UCSD-AML1 (cell line): ENCODE results near the gene IVNS1ABP.

Source experiments
- DNase-seq: peaks from one replicate; lab custom pipeline; 2025; ENCODE audit not compliant: unreplicated experiment; lab: John Stamatoyannopoulos, UW

The IVNS1ABP gene

DNA sequence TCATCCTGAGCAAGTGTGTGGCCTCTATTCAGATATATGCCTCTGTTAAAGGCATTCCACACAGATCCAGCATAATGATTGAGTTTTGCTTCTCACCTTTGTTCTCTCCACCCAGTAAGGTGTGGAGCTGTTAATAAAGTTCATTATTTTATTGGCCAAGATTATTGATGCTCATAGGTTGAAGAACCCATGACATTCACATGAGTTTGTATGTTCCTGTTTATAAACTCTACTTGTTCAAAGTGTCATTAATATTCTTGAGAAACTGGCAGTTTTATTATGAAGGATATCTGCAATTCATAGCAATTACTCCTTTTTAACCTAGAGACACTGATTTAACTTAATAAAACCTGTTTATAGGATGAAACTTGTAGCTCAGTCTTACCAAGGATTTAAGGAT, 22.0 kb downstream of the IVNS1ABP start:
- no peak for DNase-seq

DNA sequence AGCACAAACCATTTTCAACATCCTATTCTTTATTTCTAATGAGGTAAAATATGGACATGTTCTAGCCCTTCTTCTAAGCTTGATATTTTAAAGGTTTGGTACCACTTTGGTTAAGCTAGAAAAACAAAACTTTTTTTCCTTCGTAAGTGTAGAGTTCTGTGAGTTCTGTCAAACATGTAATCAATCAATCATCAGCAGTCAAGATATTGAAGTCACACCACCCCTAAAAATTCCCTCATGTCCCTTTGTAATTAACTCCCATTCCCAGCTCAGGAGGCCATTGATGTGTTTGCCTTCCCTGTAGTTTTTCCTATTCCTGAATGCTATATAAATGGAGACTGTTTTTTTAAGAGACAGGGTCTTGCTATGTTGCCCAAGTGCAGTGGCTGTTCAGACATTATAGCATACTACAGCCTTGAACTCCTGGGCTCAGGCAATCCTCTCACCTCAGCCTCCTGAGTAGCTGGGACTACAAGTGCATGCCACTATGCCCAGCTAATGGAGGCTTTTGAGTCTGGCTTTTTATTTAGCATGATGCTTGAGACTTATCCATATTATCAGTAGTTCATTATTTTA, 23.0 kb downstream of the IVNS1ABP start:
- DNase-seq = no peak

DNA sequence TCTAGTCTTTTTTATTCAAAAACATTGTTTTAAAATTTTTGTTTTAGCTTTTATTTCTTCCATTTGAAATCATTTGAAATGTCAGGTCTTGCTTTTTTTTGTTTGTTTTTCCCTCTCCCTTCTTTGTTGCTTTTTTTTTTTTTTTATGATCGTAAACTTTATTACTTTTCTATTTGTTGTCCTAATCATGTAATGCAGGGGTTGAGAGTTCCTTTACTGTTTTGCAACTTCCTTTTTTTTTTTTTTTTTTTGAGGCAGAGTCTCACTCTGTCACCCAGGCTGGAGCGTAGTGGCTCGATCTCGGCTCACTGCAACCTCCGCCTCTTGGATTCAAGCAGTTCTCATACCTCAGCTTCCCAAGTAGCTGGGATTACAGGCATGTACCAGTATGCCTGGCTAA, 24.8 kb downstream of the IVNS1ABP start:
- peak; percentile 14 for DNase-seq

DNA sequence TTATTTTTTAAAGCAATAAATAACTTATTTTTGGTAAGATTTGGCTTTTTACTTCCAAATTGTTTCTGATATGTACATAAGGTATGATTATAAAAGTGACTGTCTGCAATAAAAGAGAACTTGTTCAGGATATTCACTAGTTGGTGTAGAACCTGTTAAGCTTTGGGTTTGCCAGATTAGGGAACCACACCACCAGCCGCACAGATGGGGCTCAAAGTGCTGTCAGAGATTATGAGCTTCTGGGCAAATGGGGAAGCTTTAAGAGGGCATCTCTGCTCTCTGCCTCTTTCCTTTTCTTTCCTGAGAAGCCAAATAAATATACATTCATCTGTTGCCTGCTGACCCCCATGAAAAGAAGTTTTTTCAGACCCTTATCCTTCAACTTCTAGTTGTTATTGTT, 25.4 kb downstream of the IVNS1ABP start:
- DNase-seq = peak; percentile 40

DNA sequence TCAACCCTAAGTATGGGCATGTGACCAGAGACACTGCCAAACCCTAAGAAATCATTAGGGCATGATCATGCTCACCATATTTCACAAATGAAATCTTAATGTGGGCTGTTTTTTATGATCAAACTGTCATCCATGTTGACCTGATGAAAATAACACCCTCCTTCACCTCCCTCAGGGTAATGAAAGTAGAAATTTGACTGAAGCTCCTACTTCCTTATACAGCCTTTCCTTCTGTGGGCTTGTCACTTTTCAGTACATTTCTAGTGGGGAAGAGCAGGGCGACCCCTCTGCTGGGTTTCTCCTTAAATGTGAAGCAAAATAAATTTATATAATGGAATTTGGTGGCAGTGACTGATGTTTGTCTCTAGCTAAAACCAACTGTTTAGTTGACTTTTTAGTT, 25.9 kb downstream of the IVNS1ABP start:
- DNase-seq = no peak

DNA sequence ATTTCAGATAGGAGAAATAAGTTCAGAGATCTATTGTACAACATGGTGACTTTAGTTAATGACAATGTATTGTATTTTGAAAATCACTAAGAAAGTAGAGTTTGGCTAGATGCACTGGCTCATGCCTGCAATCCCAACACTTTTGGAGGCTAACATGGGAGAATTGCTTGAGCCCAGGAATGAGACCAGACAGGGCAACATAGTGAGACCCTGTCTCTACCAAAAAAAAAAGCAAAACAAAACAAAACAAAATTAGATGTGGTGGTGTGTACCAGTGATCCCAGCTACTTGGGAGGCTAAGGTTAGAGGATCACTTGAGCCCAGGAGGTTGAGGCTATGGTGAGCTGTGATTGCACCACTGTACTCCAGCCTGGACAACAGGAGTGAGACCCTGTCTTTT, 27.2 kb downstream of the IVNS1ABP start:
- no peak for DNase-seq

DNA sequence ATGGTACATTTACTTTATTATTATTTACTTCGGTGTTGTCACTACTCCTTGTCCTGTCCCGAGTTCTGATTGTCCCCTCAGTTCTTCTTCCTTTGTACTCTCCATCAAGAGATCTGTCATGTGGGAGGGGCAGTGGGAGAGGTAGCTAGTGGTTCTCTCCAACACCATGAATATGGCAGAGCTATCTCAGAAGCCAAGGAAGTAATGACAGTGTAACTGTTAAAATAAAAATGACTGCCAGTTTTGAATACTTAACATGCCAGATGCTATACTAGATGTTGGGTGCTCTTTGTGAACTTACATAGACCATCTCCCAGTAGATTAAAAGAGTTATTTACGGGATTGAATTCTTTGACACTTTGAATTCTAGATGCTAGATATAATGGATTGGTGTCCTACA, 28.6 kb downstream of the IVNS1ABP start:
- no peak for DNase-seq

DNA sequence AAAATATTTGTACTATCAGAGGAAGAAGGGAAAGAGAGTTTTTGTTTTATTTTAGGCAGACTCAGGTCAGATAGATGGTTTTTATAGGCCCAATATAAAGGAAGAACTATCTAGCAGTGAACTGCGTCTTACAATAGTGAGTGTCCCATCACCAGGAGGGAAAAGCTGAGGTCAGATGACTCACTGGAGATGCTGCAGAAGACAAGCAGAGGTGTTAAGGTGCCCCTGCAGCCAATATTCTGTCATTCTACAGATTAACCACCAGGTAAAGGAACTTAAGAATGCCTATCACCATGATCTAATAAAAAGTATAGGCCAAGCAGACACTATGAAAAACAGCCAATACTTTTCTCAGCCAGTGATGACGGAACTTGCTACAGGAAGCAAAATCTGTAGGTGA, 29.6 kb downstream of the IVNS1ABP start:
- no peak for DNase-seq

DNA sequence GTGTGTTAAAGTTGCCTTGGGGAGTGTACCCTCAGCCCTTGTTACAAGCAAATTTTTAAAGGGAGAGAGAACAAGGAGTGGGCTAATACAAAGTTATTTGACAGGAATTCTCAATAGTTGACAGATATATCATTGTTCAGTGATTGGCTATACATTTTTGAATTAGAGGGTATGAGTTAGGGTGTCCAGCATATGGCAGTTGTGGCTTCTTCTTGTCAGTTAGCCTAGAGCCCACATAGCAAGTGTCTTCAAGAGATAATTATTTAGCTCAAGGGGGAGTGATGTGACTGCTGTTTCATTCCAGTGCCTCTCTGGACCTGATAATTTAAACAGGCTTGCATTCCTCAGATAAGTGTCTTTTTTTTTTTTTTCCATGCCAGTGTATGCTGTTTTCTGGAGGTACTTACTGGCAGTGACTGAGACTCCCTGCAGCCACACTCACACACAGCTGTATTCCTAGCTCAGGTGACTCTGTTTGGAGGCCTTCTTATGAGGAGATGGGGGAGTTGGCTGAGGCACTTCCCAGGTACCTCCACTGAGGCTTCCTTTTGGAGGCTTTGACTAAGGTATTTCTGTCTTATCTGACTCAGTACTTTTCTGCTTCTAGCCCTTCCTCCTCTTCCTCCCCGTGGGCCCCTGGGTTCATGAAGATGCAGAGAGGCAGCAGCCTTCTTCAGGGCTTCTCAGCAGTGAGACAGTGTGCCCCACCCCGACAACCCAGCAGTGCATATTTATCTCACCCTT, 32.3 kb downstream of the IVNS1ABP start:
- peak; percentile 36 for DNase-seq

DNA sequence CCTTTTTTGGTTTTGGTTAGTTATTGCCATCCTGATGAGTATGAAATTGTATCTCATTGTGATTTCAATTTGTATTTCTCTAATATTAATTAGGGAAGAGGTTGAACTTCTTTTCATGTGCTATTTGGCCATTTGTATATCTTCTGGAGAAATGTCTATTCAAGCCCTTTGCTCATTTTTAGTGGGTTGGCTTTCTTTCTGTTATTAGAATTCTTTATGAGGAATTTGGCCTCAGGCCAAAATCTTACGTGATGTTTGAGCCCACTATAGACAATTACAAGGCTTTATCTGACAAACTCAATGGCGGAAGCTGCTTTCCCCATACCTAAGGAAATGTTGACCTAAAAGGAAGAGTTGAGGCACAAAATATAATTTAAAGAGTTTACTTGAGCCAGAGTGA, 32.9 kb downstream of the IVNS1ABP start:
- DNase-seq = no peak

DNA sequence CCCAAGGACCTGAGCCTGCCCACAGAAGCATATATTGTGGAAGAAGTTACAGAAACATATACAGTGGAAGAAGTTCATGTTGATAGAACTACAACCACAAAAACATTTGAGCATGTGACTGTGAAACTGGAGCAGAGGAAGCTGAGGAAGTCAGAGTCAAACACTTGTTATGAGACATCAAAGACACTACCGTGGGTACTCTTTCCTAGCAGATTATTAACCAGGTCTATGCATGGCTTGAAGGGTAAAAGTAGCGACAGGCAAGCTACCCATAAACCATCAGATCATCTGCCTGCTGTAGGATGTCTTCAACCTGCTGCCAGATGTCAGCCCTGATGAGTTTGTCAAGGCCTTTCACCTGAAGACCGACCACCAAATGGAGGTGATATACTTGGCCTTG, 35.8 kb downstream of the IVNS1ABP start:
- no peak for DNase-seq

DNA sequence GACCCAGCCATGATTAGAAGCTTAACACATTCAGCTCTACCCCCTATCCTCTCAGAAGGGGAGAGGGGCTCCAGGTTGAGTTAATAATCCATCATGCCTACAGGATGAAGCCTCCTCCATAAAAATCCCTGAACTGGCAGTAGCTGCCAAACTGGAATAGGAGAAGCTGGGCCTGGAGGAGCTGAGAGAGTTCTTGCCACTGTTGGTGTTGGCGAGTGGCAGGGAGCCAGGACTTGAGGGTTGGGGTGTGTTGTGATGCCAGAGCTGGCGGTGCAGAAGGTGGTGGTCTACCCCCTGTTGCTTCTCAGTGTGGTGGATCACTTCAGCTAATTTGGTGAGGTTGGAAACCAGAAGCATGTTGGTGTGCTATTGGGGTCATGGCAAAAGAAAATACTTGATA, 36.5 kb downstream of the IVNS1ABP start:
- DNase-seq = no peak

DNA sequence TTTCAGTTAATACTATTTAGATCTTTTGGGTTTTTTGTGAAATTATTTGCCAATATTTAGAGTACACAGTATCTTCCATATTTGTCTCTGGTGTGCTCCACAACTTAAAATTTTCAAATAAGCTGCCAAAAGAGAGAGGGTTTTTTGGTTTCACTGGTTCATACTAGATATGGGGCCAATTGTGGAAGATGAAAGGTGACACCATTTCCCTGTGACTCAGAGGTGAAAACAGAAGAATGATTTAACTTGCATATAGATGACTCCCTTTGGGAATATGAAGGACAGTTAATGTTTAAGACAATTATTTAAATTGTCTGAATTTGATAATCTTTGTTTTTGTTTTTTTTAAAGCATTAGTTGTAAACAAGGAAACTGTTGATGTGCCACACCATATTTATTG, 37.5 kb downstream of the IVNS1ABP start:
- DNase-seq = no peak

DNA sequence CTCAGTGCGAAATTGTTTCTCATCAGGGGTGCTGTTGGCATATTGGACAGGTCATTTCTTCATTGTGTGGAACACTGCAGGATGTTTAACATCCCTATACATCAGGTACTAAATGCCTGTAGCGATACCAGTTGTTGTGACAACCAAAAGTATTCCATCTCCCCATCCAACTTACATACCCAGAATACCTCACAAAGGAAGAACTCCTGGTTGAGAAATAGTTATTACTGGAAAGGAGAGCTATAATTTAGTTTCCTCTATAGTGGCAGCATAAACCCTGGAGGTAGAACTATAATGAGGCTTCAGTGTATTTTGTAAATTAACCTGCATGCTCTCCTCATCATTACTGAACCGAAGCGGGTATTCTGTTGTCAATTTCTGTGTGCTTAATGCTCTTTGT, 45.1 kb downstream of the IVNS1ABP start:
- DNase-seq = no peak

DNA sequence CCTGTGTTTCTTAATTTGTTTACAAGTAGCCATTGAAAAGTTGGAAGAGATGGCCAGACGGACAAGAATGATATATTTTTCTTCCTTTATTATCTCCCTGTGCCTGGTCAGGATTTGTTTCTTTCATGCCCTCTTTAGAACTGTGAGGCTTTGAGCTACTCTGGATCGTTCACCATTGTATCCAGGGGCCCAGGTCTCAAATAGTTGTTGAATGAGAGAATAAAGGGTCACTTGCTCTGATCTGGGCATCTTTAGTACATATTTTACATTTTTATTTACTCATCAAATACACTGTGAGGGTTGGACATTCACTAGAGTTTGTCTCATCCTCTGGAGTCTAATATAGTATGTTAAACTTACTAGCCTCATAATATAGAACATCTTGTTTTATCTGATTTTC, 48.7 kb downstream of the IVNS1ABP start:
- DNase-seq = no peak

DNA sequence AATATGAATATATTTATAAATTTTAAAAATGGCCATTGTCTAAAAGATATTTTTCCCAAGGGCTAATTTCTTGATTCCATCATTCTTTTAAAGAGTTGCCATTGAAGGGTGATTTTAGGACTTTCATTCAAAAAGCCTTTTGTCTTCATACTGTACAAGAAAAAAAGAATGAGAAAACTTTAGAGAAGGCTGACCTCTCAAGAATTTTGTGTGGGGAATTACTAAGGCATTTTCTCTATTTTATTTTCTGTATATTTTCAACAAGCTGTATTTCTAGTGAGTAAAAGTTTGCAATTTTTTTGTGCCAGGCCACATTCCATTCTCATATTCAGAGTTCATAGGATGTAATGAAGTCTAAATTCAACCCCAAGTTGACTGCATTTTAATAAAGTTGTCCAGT, 49.3 kb downstream of the IVNS1ABP start:
- DNase-seq = no peak

DNA sequence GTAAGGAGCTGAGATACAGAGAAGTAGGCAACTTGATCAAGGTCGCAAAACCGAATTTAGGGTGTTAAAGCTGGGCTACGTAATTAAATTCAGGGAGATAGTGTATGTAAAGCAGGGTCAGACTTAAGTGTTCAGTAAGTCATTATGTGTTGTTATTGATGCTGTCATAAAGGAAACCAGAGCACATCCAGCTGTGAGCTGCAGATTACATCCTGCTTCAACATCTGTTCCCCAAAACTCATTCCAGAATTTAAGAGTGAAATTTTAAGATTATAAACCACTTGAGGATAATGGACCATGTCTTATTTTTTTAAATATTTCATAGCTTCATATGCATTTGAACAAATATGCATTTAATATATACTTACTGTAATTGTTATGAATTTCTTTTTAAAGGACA, 49.7 kb downstream of the IVNS1ABP start:
- no peak for DNase-seq

DNA sequence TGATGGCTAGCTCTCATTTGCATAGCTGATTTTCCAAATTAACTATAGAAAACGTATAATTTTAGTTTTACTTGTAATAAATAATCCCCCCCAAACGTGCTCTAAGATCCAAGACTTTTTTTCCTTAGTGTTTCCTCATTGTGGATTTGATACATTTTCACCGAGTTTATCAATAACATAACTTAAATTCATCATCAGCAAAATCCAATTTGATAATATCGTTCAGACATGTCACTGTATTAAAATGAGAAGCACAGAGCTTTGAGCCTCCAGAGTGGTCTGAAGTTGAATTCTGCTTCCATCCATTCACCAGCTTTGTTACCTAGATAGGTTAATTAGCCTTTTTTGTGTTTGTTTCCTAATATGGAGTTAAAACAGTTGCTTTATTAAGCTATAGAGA, 51.7 kb downstream of the IVNS1ABP start:
- no peak for DNase-seq

DNA sequence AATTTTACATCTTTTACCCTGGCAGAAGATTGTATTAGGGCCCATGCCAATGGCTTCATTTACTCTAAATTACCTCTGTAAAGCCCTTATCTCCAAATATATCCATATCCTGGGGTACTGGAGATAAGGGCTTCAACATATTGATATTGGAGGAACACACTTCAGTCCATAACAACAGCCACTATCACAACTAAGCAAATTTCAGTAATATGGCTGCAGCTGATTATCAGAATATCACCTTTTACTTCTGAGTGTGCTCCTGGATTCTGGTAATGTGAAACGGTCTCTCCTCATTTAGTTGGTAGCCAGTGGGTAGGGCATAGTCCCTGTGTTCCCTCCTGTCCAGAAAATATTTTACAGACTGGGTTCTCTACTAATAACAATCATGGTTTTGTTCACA, 53.3 kb downstream of the IVNS1ABP start:
- no peak for DNase-seq

DNA sequence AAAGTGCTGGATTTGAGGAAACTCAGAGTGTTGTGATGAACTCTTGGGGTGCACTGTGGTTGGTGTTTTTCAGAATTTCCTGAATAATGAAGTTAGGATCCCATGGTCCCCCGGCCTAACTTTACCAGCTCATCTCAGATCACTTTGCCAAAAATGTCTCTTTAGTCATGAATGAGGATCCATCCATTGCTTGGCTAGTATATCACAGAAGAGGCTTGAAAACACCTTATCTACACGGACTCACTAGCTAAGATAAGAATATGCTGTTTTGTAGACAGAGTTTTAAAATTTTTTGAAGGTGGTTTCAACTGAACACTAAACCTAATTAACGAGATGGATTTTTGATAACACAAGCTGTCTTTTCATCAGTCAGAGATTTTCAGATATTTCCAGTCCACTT, 53.8 kb downstream of the IVNS1ABP start:
- no peak for DNase-seq

DNA sequence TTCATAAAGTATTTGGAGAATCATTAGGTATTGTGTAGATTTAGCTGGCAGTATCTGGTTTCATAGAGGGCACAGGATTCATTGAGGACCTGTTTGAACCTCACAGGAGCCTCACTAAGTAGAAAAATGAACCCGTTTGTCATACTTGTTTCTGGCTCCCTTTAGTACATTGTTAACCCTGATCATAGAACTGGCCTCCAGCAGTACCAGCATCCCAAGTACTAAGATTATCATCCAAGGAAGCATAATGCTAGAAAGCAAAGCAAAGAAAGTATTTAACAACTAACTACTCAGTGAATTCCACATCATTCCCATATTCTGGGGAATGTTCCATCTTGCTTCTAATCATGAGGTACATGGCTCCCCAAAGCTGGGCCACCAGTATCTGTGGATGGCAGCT, 54.9 kb downstream of the IVNS1ABP start:
- DNase-seq = no peak

DNA sequence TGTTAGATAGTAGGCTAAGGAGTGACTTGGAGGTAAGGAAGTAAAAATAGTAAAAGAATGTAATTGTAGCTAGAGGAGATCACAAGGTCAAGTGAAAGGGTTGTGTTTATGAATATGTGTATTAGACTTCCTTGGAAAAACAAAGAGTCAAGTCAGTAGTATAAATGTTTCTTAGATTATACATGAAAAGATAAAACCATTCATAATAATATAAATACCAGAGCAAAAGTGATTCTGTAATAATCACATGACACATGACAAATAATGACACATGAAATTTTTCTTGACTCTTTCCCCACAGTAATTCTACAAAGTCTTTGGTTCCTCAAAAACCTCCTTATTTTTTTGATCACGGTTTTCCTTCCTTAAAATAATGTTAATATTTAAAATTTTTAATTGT, 56.4 kb downstream of the IVNS1ABP start:
- DNase-seq = no peak

DNA sequence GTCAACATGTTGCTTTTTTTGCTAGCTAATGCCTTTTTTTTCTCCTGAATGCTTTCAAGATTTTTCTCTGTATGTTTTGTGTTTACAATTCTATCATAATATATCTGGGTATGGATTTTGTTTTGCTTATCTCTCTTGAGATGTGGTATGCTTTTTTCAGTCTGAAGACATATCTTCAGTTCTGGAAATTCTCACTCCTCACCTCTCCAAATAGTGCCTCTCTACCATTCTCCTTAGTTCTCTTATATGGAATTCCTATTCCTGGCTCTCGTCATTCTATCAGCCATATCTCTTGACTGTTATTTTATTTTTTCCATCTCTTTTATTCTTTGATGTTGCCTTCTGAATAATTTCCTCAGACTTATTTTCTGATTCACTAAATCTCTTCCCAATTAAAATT, 58.4 kb downstream of the IVNS1ABP start:
- no peak for DNase-seq
